ENCODE results near the gene RS1. TPM values are rescaled to one million over a fixed set of nuclear protein-coding genes. Genes with fewer than 3 reads are reported as not detected.

Gene RS1
- total and polyA plus RNA-seq, 2 of the 13 experiments (the other 11 are each of a cell fraction or from before 2014, with no cell fraction given): not detected

DNA sequence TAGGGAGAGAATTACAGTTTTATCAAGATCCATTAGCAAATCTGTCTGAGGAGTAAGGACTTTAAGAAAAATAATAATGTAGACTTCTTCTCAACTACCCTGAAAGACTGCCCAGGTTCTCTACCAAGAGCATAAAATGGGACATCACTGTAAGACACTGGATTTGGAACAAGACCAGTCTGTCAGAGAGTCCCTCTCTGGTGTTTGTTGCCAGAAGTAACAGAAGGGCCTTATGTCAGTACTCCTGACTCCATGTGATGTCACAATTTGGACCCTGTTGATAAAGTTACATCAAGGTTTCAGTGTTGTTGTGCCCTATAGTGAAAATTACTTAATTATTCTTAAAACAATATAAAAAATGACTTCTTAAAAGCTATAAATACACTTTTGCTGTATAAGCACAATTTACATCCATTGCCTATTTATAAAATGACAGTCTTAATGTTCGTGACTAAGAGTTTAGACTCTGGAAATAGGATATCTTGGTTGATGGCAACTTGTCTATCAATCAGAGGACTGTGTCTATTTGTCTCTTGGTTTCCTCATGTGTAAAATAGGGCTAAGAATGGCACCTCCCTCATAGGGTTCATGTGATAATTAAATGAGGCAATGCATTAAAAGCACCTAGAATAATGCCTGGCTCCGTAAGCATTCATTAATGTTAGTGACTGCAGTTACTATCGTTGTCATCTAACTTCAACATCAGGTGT, 57.8 kb downstream of the RS1 start:
- H2AFZ ChIP-seq (ENCODE audit: low read length): no peak overlapping the region
- H3K9ac ChIP-seq (ENCODE audit: insufficient read depth, low read depth, low read length): no peak overlapping the region
- no peak for DNase-seq (ENCODE audit: low spot score)
- no peak overlapping the region for H3K4me3 ChIP-seq (replicated peaks in 1 of 3; ENCODE audit: insufficient read depth in 1 of 3, low read depth in 2 of 3, low read length in 3 of 3)
- H3K4me2 ChIP-seq (ENCODE audit: low read depth, low read length): no peak overlapping the region
- no peak for FAIRE-seq
- in situ Hi-C loops (cut with HindIII; ENCODE audit: extremely low pct_ligation_motif_present, low pct_unique_long_range_greater_than_20kb): loop anchor here (25.0 kb wide), 2 partner anchors 177 to 273 kb away; partner anchors contain the start of gene CDKL5
- 94% methylated on average over 3 of the region's 3 CpGs for WGBS (ENCODE audit: low lambda C conversion rate)
- intact Hi-C loops (cut with micrococcal nuclease; ENCODE audit: unreplicated experiment): no loop called here
- ChIA-PET CTCF (ENCODE audit: low intra/inter-chr PET ratio, low total read pairs) (no interaction called here), POLR2A (no interaction called here)
- H3K4me1 ChIP-seq (ENCODE audit: insufficient read depth, low read length): peaks cover 19% of the 10 kb centered on the region
- peaks cover 1 to 12% of the 10 kb centered on the region in 2 experiments; a peak in 1 of 5 replicates for H3K36me3 ChIP-seq (replicated peaks in 1 of 2; ENCODE audit: control insufficient read depth in 1 of 2, insufficient read depth in 2 of 2, low read length in 2 of 2)
- H4K20me1 ChIP-seq (ENCODE audit: insufficient read depth, low read length): no peaks in the 10 kb centered on the region
- no peaks in the 10 kb centered on the region for H3K27me3 ChIP-seq (ENCODE audit: control insufficient read depth in 1 of 2, insufficient read depth in 2 of 2, low read length in 2 of 2)
- no peaks in the 10 kb centered on the region for H3K9me3 ChIP-seq (ENCODE audit: low read length)
- TF ChIP-seq HNRNPUL1 (IDR thresholded peaks at IDR 0.05; ENCODE audit: low read depth, low read length) (no peak), MAFK (conservative IDR thresholded peaks at IDR 0.05 in 1 of 2, IDR thresholded peaks at IDR 0.05 in 1 of 2; ENCODE audit: low read length in 2 of 2) (peak in 1 of 2 experiments; percentile 56; a peak in 2 of 4 replicates), MAFF (IDR thresholded peaks at IDR 0.05; ENCODE audit: low read depth, low read length) (peak; percentile 36; the same call in 1 of the 2 replicates)
- ATAC-seq: no peak
- no peaks in the 10 kb centered on the region for H3K79me2 ChIP-seq (ENCODE audit: insufficient read depth, low read length)
- no peak overlapping the region for H3K27ac ChIP-seq (ENCODE audit: extremely low read length, insufficient read depth, low read length)
- no TSS peak for BruUV-seq (replicated peaks)

DNA sequence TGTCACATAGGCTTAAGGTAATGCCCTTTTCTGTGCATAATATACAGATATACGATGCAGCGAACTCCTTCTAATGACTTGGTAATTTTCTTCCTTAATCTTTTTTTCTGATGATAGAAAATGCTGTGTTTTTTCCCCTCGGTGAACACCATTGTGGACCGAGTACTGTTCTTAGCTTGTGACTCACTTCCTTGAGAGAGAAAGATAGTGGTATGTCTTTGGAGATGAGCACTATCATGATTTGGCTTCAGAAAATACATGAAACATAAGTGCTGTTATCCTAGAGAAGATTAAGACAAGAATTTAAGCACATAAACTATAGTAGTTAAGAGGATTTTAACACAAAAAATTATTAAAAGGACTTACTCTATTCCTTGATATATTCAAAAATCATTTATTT, 63.9 kb downstream of the RS1 start:
- Histone ChIP-seq H3K27me3 (ENCODE audit: control insufficient read depth in 1 of 2, insufficient read depth in 2 of 2, low read length in 2 of 2) (no peaks in the 10 kb centered on the region), H3K79me2 (ENCODE audit: insufficient read depth, low read length) (no peaks in the 10 kb centered on the region), H3K9ac (ENCODE audit: insufficient read depth, low read depth, low read length) (no peak overlapping the region), H3K27ac (ENCODE audit: extremely low read length, insufficient read depth, low read length) (no peak overlapping the region), H3K36me3 (replicated peaks in 1 of 2; ENCODE audit: control insufficient read depth in 1 of 2, insufficient read depth in 2 of 2, low read length in 2 of 2) (peaks cover 4 to 24% of the 10 kb centered on the region in 2 experiments; a peak in 3 of 5 replicates), H4K20me1 (ENCODE audit: insufficient read depth, low read length) (no peaks in the 10 kb centered on the region), H3K4me3 (replicated peaks in 1 of 3; ENCODE audit: insufficient read depth in 1 of 3, low read depth in 2 of 3, low read length in 3 of 3) (no peak overlapping the region), H3K4me1 (ENCODE audit: insufficient read depth, low read length) (no peaks in the 10 kb centered on the region), H3K9me3 (ENCODE audit: low read length) (no peaks in the 10 kb centered on the region), H2AFZ (ENCODE audit: low read length) (no peak overlapping the region), H3K4me2 (ENCODE audit: low read depth, low read length) (no peak overlapping the region)
- ChIA-PET POLR2A (no interaction called here), CTCF (ENCODE audit: low intra/inter-chr PET ratio, low total read pairs) (no interaction called here)
- intact Hi-C loops (cut with micrococcal nuclease; ENCODE audit: unreplicated experiment) (no loop called here), in situ Hi-C loops (cut with HindIII; ENCODE audit: extremely low pct_ligation_motif_present, low pct_unique_long_range_greater_than_20kb) (loop anchor here (25.0 kb wide), 2 partner anchors 171 to 279 kb away; partner anchors contain the start of gene CDKL5)
- BruUV-seq (replicated peaks): no TSS peak
- DNase-seq (ENCODE audit: low spot score) (no peak), ATAC-seq (no peak), FAIRE-seq (no peak)
- 94% methylated on average over 4 of the region's 4 CpGs for WGBS (ENCODE audit: low lambda C conversion rate)
- TF ChIP-seq ZNF589 (CRISPR knock-in tag; conservative IDR thresholded peaks at IDR 0.05): no peak
- no peak for TF ChIP-seq TBL1XR1 (IDR thresholded peaks at IDR 0.05; ENCODE audit: borderline replicate concordance, low read length, partially characterized antibody)
- TF ChIP-seq, protein P1, sequence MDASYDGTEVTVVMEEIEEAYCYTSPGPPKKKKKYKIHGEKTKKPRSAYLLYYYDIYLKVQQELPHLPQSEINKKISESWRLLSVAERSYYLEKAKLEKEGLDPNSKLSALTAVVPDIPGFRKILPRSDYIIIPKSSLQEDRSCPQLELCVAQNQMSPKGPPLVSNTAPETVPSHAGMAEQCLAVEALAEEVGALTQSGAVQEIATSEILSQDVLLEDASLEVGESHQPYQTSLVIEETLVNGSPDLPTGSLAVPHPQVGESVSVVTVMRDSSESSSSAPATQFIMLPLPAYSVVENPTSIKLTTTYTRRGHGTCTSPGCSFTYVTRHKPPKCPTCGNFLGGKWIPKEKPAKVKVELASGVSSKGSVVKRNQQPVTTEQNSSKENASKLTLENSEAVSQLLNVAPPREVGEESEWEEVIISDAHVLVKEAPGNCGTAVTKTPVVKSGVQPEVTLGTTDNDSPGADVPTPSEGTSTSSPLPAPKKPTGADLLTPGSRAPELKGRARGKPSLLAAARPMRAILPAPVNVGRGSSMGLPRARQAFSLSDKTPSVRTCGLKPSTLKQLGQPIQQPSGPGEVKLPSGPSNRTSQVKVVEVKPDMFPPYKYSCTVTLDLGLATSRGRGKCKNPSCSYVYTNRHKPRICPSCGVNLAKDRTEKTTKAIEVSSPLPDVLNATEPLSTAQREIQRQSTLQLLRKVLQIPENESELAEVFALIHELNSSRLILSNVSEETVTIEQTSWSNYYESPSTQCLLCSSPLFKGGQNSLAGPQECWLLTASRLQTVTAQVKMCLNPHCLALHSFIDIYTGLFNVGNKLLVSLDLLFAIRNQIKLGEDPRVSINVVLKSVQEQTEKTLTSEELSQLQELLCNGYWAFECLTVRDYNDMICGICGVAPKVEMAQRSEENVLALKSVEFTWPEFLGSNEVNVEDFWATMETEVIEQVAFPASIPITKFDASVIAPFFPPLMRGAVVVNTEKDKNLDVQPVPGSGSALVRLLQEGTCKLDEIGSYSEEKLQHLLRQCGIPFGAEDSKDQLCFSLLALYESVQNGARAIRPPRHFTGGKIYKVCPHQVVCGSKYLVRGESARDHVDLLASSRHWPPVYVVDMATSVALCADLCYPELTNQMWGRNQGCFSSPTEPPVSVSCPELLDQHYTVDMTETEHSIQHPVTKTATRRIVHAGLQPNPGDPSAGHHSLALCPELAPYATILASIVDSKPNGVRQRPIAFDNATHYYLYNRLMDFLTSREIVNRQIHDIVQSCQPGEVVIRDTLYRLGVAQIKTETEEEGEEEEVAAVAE (CRISPR knock-in tag; IDR thresholded peaks at IDR 0.05; ENCODE audit: borderline replicate concordance): no peak
- TF ChIP-seq ZBTB3 (CRISPR knock-in tag; IDR thresholded peaks at IDR 0.05; ENCODE audit: borderline replicate concordance, low read depth): no peak
- TF ChIP-seq MAFF (IDR thresholded peaks at IDR 0.05; ENCODE audit: low read depth, low read length): no peak
- TF ChIP-seq, protein P2, sequence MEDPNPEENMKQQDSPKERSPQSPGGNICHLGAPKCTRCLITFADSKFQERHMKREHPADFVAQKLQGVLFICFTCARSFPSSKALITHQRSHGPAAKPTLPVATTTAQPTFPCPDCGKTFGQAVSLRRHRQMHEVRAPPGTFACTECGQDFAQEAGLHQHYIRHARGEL (CRISPR knock-in tag; IDR thresholded peaks at IDR 0.05): no peak
- TF ChIP-seq MED1 (CRISPR knock-in tag; IDR thresholded peaks at IDR 0.05): no peak
- TF ChIP-seq GTF3A (CRISPR knock-in tag; conservative IDR thresholded peaks at IDR 0.05): no peak
- no peak for TF ChIP-seq HMGA1 (CRISPR knock-in tag; conservative IDR thresholded peaks at IDR 0.05)
- TF ChIP-seq REPIN1 (CRISPR knock-in tag; IDR thresholded peaks at IDR 0.05; ENCODE audit: borderline replicate concordance, low read depth): no peak
